Calu3 (cell line): ENCODE results near the gene RAB11FIP4. TPM values are rescaled to one million over a fixed set of nuclear protein-coding genes. Genes with fewer than 3 reads are reported as not detected.

Experiments
- BruUV-seq: library from RNA; stranded (reverse); fragments of 400-500 nt; replicated peaks from 2 replicates; lab custom pipeline; 2021; lab: Mats Ljungman, UMichigan
- CTCF ChIA-PET: fragments of 300-600 bp; sonication (Branson Sonifier 250); formaldehyde crosslinking; loops from one replicate; lab custom pipeline; 2022; ENCODE audit warnings: antibody characterized with exemption; lab: Charles Lee
- DNase-seq: peaks from one replicate; pipeline ENCODE4 v3.0.0; 2022
- H3K27ac Mint-ChIP-seq: one replicate; pipeline ENCODE4 v1.8.0; 2022; ENCODE audit warnings: mixed read lengths; ENCODE audit not compliant: unreplicated experiment
- H3K27me3 Mint-ChIP-seq: one replicate; pipeline ENCODE4 v1.8.0; 2022; ENCODE audit warnings: mixed read lengths; ENCODE audit not compliant: unreplicated experiment
- H3K36me3 Mint-ChIP-seq: one replicate; pipeline ENCODE4 v1.8.0; 2022; ENCODE audit warnings: mild to moderate bottlenecking, moderate library complexity, mixed read lengths; ENCODE audit not compliant: insufficient read depth, unreplicated experiment
- H3K4me1 Mint-ChIP-seq: one replicate; pipeline ENCODE4 v1.8.0; 2022; ENCODE audit warnings: mild to moderate bottlenecking, low read depth, mixed read lengths; ENCODE audit not compliant: unreplicated experiment
- H3K4me3 Mint-ChIP-seq: one replicate; pipeline ENCODE4 v1.8.0; 2022; ENCODE audit warnings: mild to moderate bottlenecking, low read depth, moderate library complexity, mixed read lengths; ENCODE audit not compliant: unreplicated experiment
- H3K9me3 Mint-ChIP-seq: one replicate; pipeline ENCODE4 v1.8.0; 2022; ENCODE audit warnings: low read depth, mixed read lengths; ENCODE audit not compliant: unreplicated experiment
- CTCF ChIP-seq: fragments of 200-600 bp; IDR thresholded peaks from one replicate; pipeline ENCODE4 v1.8.0; 2022; ENCODE audit warnings: antibody characterized with exemption; ENCODE audit not compliant: unreplicated experiment
- intact Hi-C: fragments of 100-400 bp; cut with micrococcal nuclease; formaldehyde crosslinking; loops from one replicate; pipeline ENCODE4 v1.10.0; 2022; ENCODE audit not compliant: unreplicated experiment
- total RNA-seq: library from RNA; stranded (reverse); gene quantifications from 2 replicates; pipeline ENCODE4 v1.2.3, GENCODE V29; 2022

Gene RAB11FIP4
- total RNA-seq, 1 experiment from 2014 or later = 27.9 TPM

GRCh38 chr17:31388770-31389656 is 2.5 kb upstream of the RAB11FIP4 start:
- no peak overlapping the region for H3K4me3 Mint-ChIP-seq
- CTCF ChIA-PET = interaction anchor here (0.6 to 1.1 kb wide), 3 partner anchors 16 to 468 kb away, joined by 3 read pairs; no protein-coding TSS in a partner anchor
- no peaks in the 10 kb centered on the region for H3K9me3 Mint-ChIP-seq
- no peaks in the 10 kb centered on the region for H3K4me1 Mint-ChIP-seq
- H3K36me3 Mint-ChIP-seq = peaks cover 4% of the 10 kb centered on the region
- intact Hi-C loops = no loop called here
- H3K27ac Mint-ChIP-seq = no peak overlapping the region
- BruUV-seq = no TSS peak
- TF ChIP-seq CTCF = peak; percentile 75
- peaks cover 39% of the 10 kb centered on the region for H3K27me3 Mint-ChIP-seq
- peak; percentile 40 for DNase-seq

GRCh38 chr17:31389657-31390381 is 1.7 kb upstream of the RAB11FIP4 start:
- peak overlapping the region; percentile 54 for H3K4me3 Mint-ChIP-seq
- intact Hi-C loops = no loop called here
- BruUV-seq = no TSS peak
- TF ChIP-seq CTCF = peak; percentile 12
- no peaks in the 10 kb centered on the region for H3K9me3 Mint-ChIP-seq
- CTCF ChIA-PET = interaction anchor here (0.6 to 1.1 kb wide), 2 partner anchors 15 to 467 kb away, joined by 3 read pairs; no protein-coding TSS in a partner anchor
- H3K27me3 Mint-ChIP-seq = peaks cover 47% of the 10 kb centered on the region
- H3K27ac Mint-ChIP-seq = peak overlapping the region; percentile 4
- DNase-seq = no peak
- H3K36me3 Mint-ChIP-seq = peaks cover 4% of the 10 kb centered on the region
- no peaks in the 10 kb centered on the region for H3K4me1 Mint-ChIP-seq

- peak overlapping the region; percentile 4 for H3K27ac Mint-ChIP-seq
- H3K4me1 Mint-ChIP-seq = no peaks in the 10 kb centered on the region
- H3K36me3 Mint-ChIP-seq = peaks cover 4% of the 10 kb centered on the region
- no peak for TF ChIP-seq CTCF
- no TSS peak for BruUV-seq
- no peaks in the 10 kb centered on the region for H3K9me3 Mint-ChIP-seq
- peaks cover 53% of the 10 kb centered on the region for H3K27me3 Mint-ChIP-seq
- H3K4me3 Mint-ChIP-seq = peak overlapping the region; percentile 54
- CTCF ChIA-PET = no interaction called here
- intact Hi-C loops = no loop called here
- DNase-seq = no peak
Measured at GRCh38 chr17:31390426-31390747, 1.1 kb upstream of the RAB11FIP4 start.

- no TSS peak for BruUV-seq
- intact Hi-C loops = no loop called here
- Mint-ChIP-seq H3K36me3 (peaks cover 4% of the 10 kb centered on the region), H3K4me3 (peak overlapping the region; percentile 54), H3K27me3 (peaks cover 58% of the 10 kb centered on the region), H3K4me1 (no peaks in the 10 kb centered on the region), H3K9me3 (no peaks in the 10 kb centered on the region), H3K27ac (peak overlapping the region; percentile 4)
- CTCF ChIA-PET = no interaction called here
- no peak for DNase-seq
- TF ChIP-seq CTCF = no peak
Measured at GRCh38 chr17:31390748-31391495, 553 bp upstream of the RAB11FIP4 start.
